ENCODE results near the gene DNAJB13.
A peak's percentile ranks its signal among the peaks of the same experiment; 100 is the strongest.
"Not testable (repeated sequence)": the region's sequence is repeated elsewhere in the genome, so short reads cannot be mapped to it uniquely, and the experiment has no call there.

Gene DNAJB13

DNA sequence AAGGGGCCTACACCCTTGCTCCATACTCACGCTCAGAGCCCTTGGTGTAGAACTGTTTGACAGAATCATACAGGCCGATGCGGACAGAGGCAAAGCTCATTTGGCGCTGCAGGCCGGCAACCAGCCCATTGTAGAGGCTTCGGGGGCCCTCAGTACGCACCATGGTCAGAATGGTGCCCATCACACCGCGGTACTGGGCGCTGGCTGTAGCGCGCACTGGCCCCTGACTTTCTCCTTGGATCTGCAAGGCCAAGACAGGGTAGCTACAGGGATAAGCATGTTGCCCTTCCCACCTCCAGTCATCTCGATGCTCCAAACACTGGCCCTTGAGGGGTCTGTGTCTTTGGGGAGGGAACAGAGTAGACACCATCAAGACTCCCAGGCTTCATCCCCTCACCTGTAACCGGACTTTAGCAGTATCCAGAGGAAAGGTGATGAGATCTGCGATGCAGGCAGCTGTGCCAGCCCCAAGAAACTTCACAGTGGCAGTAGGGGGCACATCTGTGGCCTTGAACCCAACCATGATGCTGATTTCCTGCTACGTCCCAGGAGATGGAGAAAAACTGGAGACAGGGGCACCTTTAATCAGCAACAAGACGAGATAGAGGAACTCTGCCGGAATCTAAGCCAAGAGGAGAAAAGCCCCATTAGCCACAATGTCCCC, 27.2 kb downstream of the DNAJB13 start:
- no peak for DNase-seq (ENCODE audit: low spot score)

DNA sequence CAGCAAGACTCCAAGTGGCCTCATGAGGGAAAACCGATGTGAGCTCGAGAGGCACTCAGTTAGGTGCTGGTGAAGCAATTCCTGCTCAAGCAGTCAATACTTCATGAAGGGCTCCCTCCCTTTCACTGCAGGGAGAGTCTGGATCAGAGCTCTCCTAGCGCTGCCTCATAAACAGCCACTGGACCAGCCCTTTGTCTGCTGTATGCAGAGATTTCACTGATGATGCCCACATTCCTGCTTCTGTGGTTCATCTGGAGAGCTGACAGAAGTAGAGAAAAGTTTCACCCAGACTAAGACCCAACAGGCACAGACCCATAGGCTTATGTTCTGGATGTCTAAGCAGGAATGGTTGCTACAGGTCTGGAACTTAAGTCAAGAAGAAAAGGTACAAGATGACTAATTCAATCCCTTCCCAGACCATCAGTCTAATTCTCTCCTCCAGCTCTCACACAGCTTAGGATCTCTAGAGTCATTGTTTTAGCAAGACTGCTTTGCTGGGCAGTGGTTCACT, 27.8 kb downstream of the DNAJB13 start:
- DNase-seq (ENCODE audit: low spot score) = no peak

DNA sequence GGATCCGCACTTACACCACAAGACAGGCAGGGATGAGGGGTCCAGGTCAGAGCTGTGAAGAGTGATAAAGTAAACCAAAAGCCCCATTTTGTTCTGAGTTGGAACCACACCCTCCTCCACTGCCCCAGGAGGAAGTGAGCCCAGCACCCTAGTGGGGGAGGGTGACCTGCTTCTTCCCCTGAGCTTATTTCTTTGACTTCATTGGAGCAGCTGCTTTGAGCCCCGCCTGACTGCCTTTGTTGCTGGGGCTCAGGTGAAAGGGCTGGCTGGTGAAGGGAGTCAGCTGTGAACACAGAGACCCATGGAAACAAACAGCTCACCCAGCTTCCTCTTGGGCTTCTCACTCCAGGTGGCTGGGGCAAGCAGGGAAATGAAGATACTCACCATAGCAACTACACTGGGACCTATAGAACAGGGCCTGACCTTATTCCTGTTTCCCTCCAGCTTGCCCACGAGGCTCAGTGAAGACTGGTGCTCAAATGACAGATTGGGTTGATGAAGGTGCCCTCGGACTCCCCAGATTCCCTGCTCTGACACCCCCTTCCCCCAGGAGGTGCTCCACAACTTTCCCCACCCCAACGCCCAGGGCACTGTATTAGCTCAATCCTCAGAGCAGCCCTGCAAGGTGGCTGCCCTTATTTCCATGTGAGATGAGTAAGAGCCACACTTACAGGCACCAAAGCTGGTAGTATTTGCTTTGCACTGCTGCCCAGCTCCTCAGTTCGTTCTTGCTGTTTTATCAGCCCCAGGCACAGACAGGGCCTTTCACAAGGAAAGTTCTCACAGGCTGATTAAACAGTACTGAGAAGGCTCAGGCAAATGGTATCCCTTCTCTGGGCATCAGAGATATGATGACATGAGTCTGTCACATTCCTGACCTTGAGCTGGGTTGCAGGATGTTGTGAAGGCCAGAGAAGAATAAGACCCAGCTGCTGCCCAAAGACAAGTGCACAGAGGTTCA, 29.5 kb downstream of the DNAJB13 start:
- no peak for DNase-seq (ENCODE audit: low spot score)

DNA sequence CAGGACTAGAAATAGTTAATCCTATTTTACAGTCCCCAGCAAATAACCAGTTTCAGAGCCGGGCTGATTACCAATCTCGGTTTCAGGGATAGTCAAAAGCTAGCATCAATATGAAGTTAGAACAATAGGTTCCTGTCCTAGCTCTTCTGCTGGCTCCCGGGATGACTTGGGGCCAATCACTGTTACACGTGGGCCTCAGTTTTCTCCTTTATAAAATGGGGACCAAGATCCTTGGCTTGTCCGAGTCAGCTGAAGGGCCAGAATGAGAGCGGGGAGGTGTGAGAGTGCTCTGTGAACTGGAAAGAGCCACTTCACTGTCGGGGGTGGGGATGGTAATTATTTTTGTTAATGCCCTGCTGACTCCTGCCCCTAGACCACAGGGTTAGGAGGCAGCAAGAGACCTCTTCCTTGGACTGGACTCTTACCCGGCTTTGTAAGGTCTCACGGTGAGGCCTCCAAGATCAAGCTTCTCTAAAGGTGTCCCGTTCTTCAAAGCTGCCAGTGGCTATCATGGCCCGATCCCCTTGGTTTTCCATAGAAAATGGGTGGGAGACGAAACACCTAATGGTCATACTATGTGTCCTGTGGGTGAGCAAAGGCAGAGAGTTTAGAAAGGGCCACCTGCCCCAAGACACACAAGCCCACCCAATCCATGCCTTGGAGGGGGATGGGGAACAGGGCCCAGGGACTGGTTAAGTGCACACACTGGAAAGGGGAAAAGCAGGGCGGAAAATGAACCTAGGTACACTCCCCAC, 30.4 kb downstream of the DNAJB13 start:
- DNase-seq (ENCODE audit: low spot score) = no peak

DNA sequence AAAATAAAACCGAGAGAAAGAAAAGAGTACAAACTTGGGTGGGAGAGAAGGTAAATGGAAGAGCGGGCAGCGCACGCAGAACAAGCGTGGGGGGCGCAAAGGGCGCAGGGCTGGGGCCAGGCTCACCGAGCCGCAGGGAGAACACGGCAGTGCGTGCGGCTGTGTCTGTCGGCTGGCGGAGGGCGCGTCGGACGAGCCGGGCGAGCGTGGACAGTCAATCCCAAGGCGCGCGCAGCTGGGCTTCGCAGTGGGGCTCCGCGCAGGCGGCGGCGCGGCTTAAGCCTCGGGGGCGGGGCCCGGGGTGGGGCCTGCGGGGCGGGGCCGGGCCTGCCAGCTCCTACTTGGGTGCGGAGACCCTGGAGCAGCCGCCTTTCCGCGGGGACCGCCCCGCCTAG, 31.8 kb downstream of the DNAJB13 start, which contains the start of gene UCP2:
Gene UCP2, minus strand, starts transcription at position 249 of the 395 bp plus-strand sequence. CDS start 4,465 bp downstream, outside the sequence.
- peak; percentile 70 for DNase-seq (ENCODE audit: low spot score)

GRCh38 chr11:73982990-73983740, 32.3 kb downstream of the DNAJB13 start:
- DNase-seq (ENCODE audit: low spot score) = peak; percentile 85

- no peak for DNase-seq (ENCODE audit: low spot score)
These were observed 33.1 kb downstream of the DNAJB13 start for GRCh38 chr11:73983741-73984538.

- not testable (repeated sequence) for DNase-seq (ENCODE audit: low spot score)
These were observed 34.8 kb downstream of the DNAJB13 start for GRCh38 chr11:73985661-73986060.

- no peak for DNase-seq (ENCODE audit: low spot score)
These were observed 37.4 kb downstream of the DNAJB13 start for GRCh38 chr11:73988227-73988626.

DNA sequence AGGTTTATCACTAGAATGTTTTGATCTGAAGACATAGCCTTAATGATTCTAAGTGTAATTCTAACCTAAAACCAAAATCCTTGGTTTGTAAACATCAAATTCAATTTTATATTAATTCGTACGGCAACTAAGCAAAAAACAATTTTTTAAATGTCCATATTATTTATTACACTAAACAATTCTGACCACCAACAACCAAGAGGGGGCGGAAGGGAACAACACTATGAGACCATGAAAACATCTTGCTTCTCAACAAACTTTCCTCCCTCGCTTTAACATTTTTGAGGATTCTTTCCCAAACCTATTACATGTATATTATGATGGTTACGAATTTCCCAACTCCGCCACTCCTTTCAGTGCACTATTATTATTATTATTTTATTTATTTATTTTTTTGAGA, 38.3 kb downstream of the DNAJB13 start:
- no peak for DNase-seq (ENCODE audit: low spot score)

DNA sequence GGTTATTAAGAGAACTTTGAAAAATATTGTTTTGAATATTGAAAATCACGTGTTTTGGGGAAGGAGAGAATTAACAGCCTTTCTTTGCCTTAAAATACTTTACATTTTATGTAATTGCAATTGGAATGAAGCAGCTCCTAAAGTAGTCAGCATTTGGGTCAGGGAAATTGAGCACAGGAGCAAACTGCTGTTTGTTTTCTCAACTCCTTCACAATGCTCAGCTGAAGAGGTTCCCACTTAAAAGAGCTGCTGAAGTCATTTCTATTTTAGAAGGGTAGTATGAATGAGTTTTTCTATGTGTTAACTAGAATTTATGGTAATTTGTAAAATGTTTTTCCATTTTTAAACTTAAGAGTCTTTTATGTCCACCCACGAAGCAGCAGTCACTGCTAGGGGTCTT, 39.9 kb downstream of the DNAJB13 start:
- no peak for DNase-seq (ENCODE audit: low spot score)

GRCh38 chr11:73991471-73992006, 40.7 kb downstream of the DNAJB13 start:
- no peak for DNase-seq (ENCODE audit: low spot score)

GRCh38 chr11:73995247-73995646, 44.4 kb downstream of the DNAJB13 start:
- no peak for DNase-seq (ENCODE audit: low spot score)

DNA sequence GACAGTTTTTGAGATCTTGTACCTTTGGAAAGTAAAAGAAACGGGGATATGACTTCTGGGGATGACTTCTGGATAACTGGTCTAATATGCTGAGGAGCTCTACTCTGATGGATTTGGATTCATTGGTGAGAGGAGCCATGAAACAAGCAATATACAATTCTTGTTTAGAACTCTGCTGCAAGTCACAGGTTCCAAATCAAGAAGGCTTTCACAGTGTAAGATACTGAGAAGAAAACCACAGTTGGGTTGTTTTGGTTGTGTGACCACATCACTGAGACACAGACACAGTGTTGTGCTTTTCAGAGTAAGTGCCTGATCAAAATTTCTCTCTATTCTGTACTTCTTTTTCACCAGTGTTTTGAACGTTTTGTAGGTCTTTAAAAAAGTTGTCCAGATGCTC, 44.9 kb downstream of the DNAJB13 start:
- DNase-seq (ENCODE audit: low spot score) = no peak

DNA sequence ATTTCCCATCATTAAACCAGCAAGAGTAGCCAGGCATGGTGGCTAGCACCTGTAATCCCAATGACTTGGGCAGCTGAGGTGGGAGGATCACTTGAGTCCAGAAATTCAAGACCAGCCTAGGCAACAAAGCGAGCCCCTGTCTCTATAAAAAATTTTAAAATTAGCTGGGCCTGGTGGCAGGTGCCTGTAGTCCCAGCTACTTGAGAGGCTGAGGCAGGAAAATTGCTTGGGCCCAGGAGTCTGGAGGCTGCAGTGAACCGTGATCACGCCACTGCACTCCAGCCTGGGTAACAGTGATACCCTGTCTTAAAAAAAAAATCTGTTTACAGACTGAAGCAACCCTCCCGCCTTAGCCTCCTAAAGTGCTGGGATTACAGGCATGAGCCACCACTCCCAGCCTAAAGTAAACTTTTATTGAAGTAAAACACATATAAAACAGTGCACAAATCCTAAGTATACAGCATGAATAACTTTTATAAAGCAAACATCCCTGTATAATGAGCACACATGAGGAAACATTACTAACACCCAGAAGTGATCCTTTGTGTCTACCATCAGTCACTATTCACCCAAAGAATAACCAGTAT, 45.4 kb downstream of the DNAJB13 start:
- DNase-seq (ENCODE audit: low spot score) = no peak

DNA sequence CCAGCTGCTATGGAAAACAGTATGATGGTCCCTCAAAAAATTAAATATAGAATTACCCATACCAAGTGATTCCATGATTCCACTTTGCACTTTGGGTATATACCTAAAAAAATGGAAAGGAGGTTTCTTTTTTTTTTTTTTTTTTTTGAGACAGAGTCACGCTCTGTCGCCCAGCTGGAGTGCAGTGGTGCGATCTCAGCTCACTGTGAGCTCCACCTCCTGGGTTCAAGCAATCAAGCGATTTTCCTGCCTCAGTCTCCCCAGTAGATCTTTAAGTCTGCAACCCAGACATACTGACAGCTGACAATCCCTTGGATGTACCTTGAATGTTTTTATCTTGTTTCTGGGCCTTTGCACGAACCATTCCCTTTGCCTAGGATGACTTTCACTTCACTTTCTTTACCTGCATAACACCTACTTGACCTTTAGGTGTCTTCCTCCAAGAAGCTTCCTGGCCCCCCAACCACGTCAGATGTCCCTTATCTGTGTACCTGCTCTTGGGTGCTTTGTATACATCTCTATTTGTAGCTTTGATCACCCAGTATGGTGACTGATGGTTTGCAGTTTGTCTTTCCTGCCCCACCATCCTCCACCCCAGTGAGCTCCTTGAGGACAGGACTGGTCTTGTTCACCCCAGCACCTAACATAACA, 46.4 kb downstream of the DNAJB13 start:
- no peak for DNase-seq (ENCODE audit: low spot score)

- no peak for DNase-seq (ENCODE audit: low spot score)
These were observed 48.2 kb downstream of the DNAJB13 start for GRCh38 chr11:73998846-73999575.

DNA sequence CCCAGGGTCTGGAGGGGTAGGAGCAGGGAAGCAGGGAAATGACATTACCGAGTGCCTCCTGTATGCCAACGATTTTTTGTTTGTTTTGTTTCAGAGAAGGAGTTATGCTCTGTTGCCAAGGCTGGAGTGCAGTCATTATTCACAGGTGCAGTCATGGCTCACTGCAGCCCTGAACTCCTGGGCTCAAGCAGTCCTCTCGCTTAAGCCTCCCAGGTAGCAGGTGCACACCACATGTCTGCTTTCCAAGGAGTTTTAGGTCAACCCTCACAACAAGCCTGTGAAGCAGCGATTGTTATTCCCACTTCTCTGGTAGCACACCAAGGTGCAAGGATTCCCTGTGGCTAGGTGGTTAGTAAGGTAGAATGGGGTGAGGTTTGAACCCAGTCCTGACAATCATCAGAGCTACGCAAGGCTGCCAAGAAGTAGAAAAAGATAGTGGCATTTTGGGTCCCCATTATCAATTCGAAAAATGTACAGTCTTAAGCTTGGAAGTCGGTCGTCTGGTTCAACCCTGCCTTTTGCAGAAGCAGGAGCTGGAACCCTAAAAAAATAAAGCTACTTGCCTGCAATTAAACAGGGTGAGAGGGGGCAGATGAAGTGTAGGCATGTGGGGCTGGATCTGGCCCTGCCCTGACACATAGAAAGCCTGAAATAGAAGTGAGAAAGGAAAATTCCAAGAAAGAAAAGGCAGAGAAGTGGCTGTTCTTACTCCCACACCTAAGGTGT, 48.9 kb downstream of the DNAJB13 start:
- no peak for DNase-seq (ENCODE audit: low spot score)
